PC-9 (cell line): ENCODE results near the gene C16orf90.
"Not testable (repeated sequence)": the region's sequence is repeated elsewhere in the genome, so short reads cannot be mapped to it uniquely, and the experiment has no call there.

Source experiments
- EZH2 ChIP-seq: fragments of 200-600 bp; sonication (generic); IDR thresholded peaks from 2 replicates; pipeline ENCODE4 v1.8.0; 2017; ENCODE audit warnings: antibody characterized with exemption, low read depth
- TF ChIP-seq, protein P1 (sequence below): fragments of 200-600 bp; sonication (generic); conservative IDR thresholded peaks from 2 replicates; pipeline ENCODE4 v1.6.1; 2017; ENCODE audit warnings: mixed run types, antibody characterized with exemption, mild to moderate bottlenecking, moderate library complexity

DNA sequence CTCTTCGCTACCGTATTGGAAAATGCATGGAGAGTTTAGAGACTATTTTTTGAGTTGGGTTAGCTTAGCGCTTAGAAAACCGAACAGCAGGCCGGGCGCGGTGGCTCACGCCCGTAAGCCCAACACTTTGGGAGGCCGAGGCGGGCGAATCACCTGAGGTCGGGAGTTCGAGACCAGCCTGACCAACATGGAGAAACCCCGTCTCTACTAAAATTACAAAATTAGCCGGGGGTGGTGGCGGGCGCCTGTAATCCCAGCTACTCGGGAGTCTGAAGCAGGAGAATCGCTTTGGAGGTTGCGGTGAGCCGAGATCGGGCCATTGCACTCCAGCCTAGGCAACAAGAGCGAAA is 6.1 kb upstream of the C16orf90 start:
- TF ChIP-seq, protein P1, sequence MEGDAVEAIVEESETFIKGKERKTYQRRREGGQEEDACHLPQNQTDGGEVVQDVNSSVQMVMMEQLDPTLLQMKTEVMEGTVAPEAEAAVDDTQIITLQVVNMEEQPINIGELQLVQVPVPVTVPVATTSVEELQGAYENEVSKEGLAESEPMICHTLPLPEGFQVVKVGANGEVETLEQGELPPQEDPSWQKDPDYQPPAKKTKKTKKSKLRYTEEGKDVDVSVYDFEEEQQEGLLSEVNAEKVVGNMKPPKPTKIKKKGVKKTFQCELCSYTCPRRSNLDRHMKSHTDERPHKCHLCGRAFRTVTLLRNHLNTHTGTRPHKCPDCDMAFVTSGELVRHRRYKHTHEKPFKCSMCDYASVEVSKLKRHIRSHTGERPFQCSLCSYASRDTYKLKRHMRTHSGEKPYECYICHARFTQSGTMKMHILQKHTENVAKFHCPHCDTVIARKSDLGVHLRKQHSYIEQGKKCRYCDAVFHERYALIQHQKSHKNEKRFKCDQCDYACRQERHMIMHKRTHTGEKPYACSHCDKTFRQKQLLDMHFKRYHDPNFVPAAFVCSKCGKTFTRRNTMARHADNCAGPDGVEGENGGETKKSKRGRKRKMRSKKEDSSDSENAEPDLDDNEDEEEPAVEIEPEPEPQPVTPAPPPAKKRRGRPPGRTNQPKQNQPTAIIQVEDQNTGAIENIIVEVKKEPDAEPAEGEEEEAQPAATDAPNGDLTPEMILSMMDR = not testable (repeated sequence)
- not testable (repeated sequence) for TF ChIP-seq EZH2
